Measurements from ENCODE around the gene NKAIN1. TPM values are rescaled to one million over a fixed set of nuclear protein-coding genes. Genes with fewer than 3 reads are reported as not detected.
"Not testable (repeated sequence)": the region's sequence is repeated elsewhere in the genome, so short reads cannot be mapped to it uniquely, and the experiment has no call there.

Gene NKAIN1
- polyA plus RNA-seq, 1 donor (not counting 4 experiments of a cell fraction or from before 2014, with no cell fraction given), result not detected

- H2AFZ ChIP-seq (ENCODE audit: control insufficient read depth, low read length), result no peak overlapping the region
- no peak overlapping the region for H3K27ac ChIP-seq (ENCODE audit: control insufficient read depth, insufficient read depth, low read length)
- no peaks in the 10 kb centered on the region for H4K20me1 ChIP-seq (ENCODE audit: control insufficient read depth, extremely low read depth, insufficient read depth, low read length)
- DNase-seq (ENCODE audit: low read depth, low spot score), result no peak
- no peaks in the 10 kb centered on the region for H3K9me3 ChIP-seq (ENCODE audit: control insufficient read depth, low read depth, low read length)
- FAIRE-seq, result no peak
- peak overlapping the region; percentile 2 to 31 (median 3) for H3K4me3 ChIP-seq (ENCODE audit: control insufficient read depth in 2 of 3, extremely low read depth in 1 of 3, insufficient read depth in 2 of 3, low read depth in 1 of 3, low read length in 3 of 3)
- dilution Hi-C loops (cut with MboI; ENCODE audit: extremely low pct_ligation_motif_present, low sequenced_read_pairs), result no loop called here
- H3K4me2 ChIP-seq (ENCODE audit: control insufficient read depth, extremely low read depth, insufficient read depth, low read depth, low read length), result peak overlapping the region; percentile 26
- H3K9me1 ChIP-seq (ENCODE audit: control insufficient read depth, extremely low read depth, insufficient read depth, low read length), result no peaks in the 10 kb centered on the region
- H3K36me3 ChIP-seq (ENCODE audit: control insufficient read depth in 2 of 2, extremely low read depth in 1 of 2, insufficient read depth in 2 of 2, low read length in 2 of 2), result no peaks in the 10 kb centered on the region
- no peaks in the 10 kb centered on the region for H3K27me3 ChIP-seq (ENCODE audit: control insufficient read depth, extremely low read depth, insufficient read depth, low read length)
- TF ChIP-seq EZH2 (IDR thresholded peaks at IDR 0.05; ENCODE audit: low read length) (no peak), CTCF (optimal IDR thresholded peaks at IDR 0.05 in 1 of 3, IDR thresholded peaks at IDR 0.05 in 1 of 3, conservative IDR thresholded peaks at IDR 0.05 in 1 of 3; ENCODE audit: extremely low read depth in 1 of 3, insufficient read depth in 2 of 3, low read length in 3 of 3) (peak; percentile 63 to 91 (median 88))
- H3K9ac ChIP-seq (ENCODE audit: control insufficient read depth, extremely low read depth, insufficient read depth, low read length), result no peak overlapping the region
- H3K79me2 ChIP-seq (ENCODE audit: control insufficient read depth, insufficient read depth, low read length), result no peaks in the 10 kb centered on the region
- peaks cover 12% of the 10 kb centered on the region for H3K4me1 ChIP-seq (ENCODE audit: control insufficient read depth, extremely low read depth, insufficient read depth, low read length)
Measured at GRCh38 chr1:31181515-31182343, 58.0 kb downstream of the NKAIN1 start.

- Histone ChIP-seq H2AFZ (ENCODE audit: control insufficient read depth, low read length) (no peak overlapping the region), H3K4me1 (ENCODE audit: control insufficient read depth, extremely low read depth, insufficient read depth, low read length) (peaks cover 12% of the 10 kb centered on the region), H3K4me2 (ENCODE audit: control insufficient read depth, extremely low read depth, insufficient read depth, low read depth, low read length) (no peak overlapping the region), H3K36me3 (ENCODE audit: control insufficient read depth in 2 of 2, extremely low read depth in 1 of 2, insufficient read depth in 2 of 2, low read length in 2 of 2) (no peaks in the 10 kb centered on the region), H3K79me2 (ENCODE audit: control insufficient read depth, insufficient read depth, low read length) (no peaks in the 10 kb centered on the region), H4K20me1 (ENCODE audit: control insufficient read depth, extremely low read depth, insufficient read depth, low read length) (no peaks in the 10 kb centered on the region), H3K9me1 (ENCODE audit: control insufficient read depth, extremely low read depth, insufficient read depth, low read length) (no peaks in the 10 kb centered on the region), H3K4me3 (ENCODE audit: control insufficient read depth in 2 of 3, extremely low read depth in 1 of 3, insufficient read depth in 2 of 3, low read depth in 1 of 3, low read length in 3 of 3) (no peak overlapping the region), H3K27me3 (ENCODE audit: control insufficient read depth, extremely low read depth, insufficient read depth, low read length) (no peaks in the 10 kb centered on the region), H3K9ac (ENCODE audit: control insufficient read depth, extremely low read depth, insufficient read depth, low read length) (no peak overlapping the region), H3K9me3 (ENCODE audit: control insufficient read depth, low read depth, low read length) (no peaks in the 10 kb centered on the region), H3K27ac (ENCODE audit: control insufficient read depth, insufficient read depth, low read length) (no peak overlapping the region)
- DNase-seq (ENCODE audit: low read depth, low spot score), result no peak
- no peak for FAIRE-seq
- dilution Hi-C loops (cut with MboI; ENCODE audit: extremely low pct_ligation_motif_present, low sequenced_read_pairs), result no loop called here
- TF ChIP-seq CTCF (optimal IDR thresholded peaks at IDR 0.05 in 1 of 3, IDR thresholded peaks at IDR 0.05 in 1 of 3, conservative IDR thresholded peaks at IDR 0.05 in 1 of 3; ENCODE audit: extremely low read depth in 1 of 3, insufficient read depth in 2 of 3, low read length in 3 of 3), result no peak
- TF ChIP-seq EZH2 (IDR thresholded peaks at IDR 0.05; ENCODE audit: low read length), result no peak
Measured at GRCh38 chr1:31180338-31180737, 59.3 kb downstream of the NKAIN1 start.

- H3K27ac ChIP-seq (ENCODE audit: control insufficient read depth, insufficient read depth, low read length); dilution Hi-C loops (cut with MboI; ENCODE audit: extremely low pct_ligation_motif_present, low sequenced_read_pairs); DNase-seq (ENCODE audit: low read depth, low spot score); H3K9ac ChIP-seq (ENCODE audit: control insufficient read depth, extremely low read depth, insufficient read depth, low read length); H3K4me2 ChIP-seq (ENCODE audit: control insufficient read depth, extremely low read depth, insufficient read depth, low read depth, low read length); H4K20me1 ChIP-seq (ENCODE audit: control insufficient read depth, extremely low read depth, insufficient read depth, low read length); H2AFZ ChIP-seq (ENCODE audit: control insufficient read depth, low read length); H3K9me3 ChIP-seq (ENCODE audit: control insufficient read depth, low read depth, low read length); H3K27me3 ChIP-seq (ENCODE audit: control insufficient read depth, extremely low read depth, insufficient read depth, low read length); H3K79me2 ChIP-seq (ENCODE audit: control insufficient read depth, insufficient read depth, low read length); FAIRE-seq; H3K4me3 ChIP-seq (ENCODE audit: control insufficient read depth in 2 of 3, extremely low read depth in 1 of 3, insufficient read depth in 2 of 3, low read depth in 1 of 3, low read length in 3 of 3); H3K36me3 ChIP-seq (ENCODE audit: control insufficient read depth in 2 of 2, extremely low read depth in 1 of 2, insufficient read depth in 2 of 2, low read length in 2 of 2); H3K4me1 ChIP-seq (ENCODE audit: control insufficient read depth, extremely low read depth, insufficient read depth, low read length); H3K9me1 ChIP-seq (ENCODE audit: control insufficient read depth, extremely low read depth, insufficient read depth, low read length): not testable (repeated sequence)
Measured at GRCh38 chr1:31176291-31176690, 63.4 kb downstream of the NKAIN1 start.
